Gastrocnemius medialis (tissue), 4 donors: Measurements from ENCODE around the gene NSMCE3. TPM values are rescaled to one million over a fixed set of nuclear protein-coding genes. Genes with fewer than 3 reads are reported as not detected.

Source experiments
- ATAC-seq, 2 donors: fragments of 150-250 bp; one replicate each; pipeline ENCODE4 v1.9.1; 2016
- DNase-seq, 2 donors: peaks; one replicate each; pipeline ENCODE4 v3.0.0-alpha.2; 2019
- H3K27ac ChIP-seq, 4 donors: fragments of 200-600 bp; sonication (generic); 1 replicate in 1 of 4; 2 replicates in 3 of 4; pipeline ENCODE4 v1.5.1; 2016 to 2018; ENCODE audit warnings: mild to moderate bottlenecking in 2 of 4, moderate library complexity in 1 of 4
- H3K27me3 ChIP-seq, 3 donors: fragments of 200-600 bp; sonication (generic) in 2 of 3; 1 replicate in 1 of 3; 2 replicates in 2 of 3; pipeline versions ENCODE4 v1.5.1 to v1.6.0; 2016 to 2019; ENCODE audit warnings: mild to moderate bottlenecking in 1 of 3, moderate library complexity in 1 of 3
- H3K36me3 ChIP-seq, 2 donors: fragments of 200-600 bp; sonication (generic) in 1 of 2; one replicate each; pipeline ENCODE4 v1.5.1; 2017 to 2018
- H3K4me1 ChIP-seq, 2 donors: fragments of 200-600 bp; sonication (generic) in 1 of 2; one replicate each; pipeline ENCODE4 v1.5.1; 2016 to 2017; ENCODE audit warnings: mild to moderate bottlenecking in 2 of 2
- H3K4me3 ChIP-seq, 4 donors: fragments of 200-600 bp; sonication (generic) in 3 of 4; 1 replicate in 1 of 4; 2 replicates in 3 of 4; pipeline ENCODE4 v1.5.1; 2016 to 2019; ENCODE audit warnings: mild to moderate bottlenecking in 2 of 4
- H3K9me3 ChIP-seq, 3 donors: fragments of 200-600 bp; sonication (generic) in 2 of 3; 1 replicate in 1 of 3; 2 replicates in 2 of 3; pipeline ENCODE4 v1.5.1; 2016 to 2019
- POLR2A ChIP-seq, 2 donors: fragments of 450-650 bp; IDR thresholded peaks; one replicate each; pipeline ENCODE4 v1.6.1; 2017; ENCODE audit warnings: antibody characterized with exemption in 2 of 2, mild to moderate bottlenecking in 2 of 2, moderate library complexity in 2 of 2
- in situ Hi-C, 4 donors: fragments of 200-750 bp; cut with MboI; loops; one replicate each; pipeline versions ENCODE4 v1.15.0 to v1.8.0; 2017; ENCODE audit warnings: low sequenced_read_pairs in 4 of 4
- intact Hi-C: fragments of 100-400 bp; cut with DNase I; formaldehyde crosslinking; loops from one replicate; pipeline ENCODE4 v1.15.1; 2023; ENCODE audit warnings: low total_unique reads
- total RNA-seq, 4 donors: library from RNA; depleted of rRNA; stranded (reverse); fragments of >200 nt; gene quantifications; one replicate each; pipeline versions ENCODE4 v1.1.0 to v1.2.3, GENCODE V29; 2016
- TF ChIP-seq, protein P1 (sequence below), 5 experiments: fragments of 450-650 bp in 3 of 5; fragments of 200-600 bp in 2 of 5; sonication (generic) in 2 of 5; IDR thresholded peaks in 4 of 5; conservative IDR thresholded peaks in 1 of 5; 1 replicate in 4 of 5; 2 replicates in 1 of 5; pipeline ENCODE4 v1.5.1; 2016 to 2019; ENCODE audit warnings: antibody characterized with exemption in 5 of 5, mild to moderate bottlenecking in 3 of 5, moderate library complexity in 3 of 5

NSMCE3 gene
- total RNA-seq = 1 to 10 TPM; 5.8 to 9.5 (median 6.7) TPM

DNA sequence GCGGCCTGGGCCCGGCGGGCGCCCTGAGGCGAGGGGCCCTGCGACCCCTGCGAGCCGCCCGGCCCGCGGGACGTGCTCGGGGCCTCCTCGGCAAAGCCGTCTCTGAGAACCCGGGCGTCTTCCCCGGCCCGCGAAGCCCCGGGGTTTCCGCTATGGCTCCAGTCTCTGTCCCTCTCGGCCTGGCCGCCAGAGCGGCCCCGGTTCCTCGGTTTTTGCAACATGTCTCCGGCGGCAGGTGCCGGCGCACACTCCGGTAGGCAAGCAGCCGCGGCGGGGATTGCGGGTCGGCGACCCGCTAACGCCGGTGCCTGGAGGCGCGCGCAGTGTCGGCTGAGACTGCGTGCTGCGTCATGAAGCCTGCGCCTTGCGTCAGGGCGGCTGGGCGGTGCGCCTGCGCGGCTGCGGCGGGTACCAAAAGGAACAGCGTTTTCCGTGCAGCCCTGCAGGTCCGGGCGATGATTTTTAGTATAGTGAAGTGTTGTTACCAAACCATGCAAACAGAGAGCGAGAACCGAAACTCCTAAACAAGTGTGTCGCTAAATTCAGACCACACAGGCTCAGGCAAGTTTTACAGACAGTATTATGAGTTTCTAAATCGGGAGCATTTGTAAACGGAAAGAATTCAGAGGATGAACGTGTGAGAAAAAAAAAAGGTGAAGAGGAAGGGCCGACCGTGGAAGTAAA is at the start of gene NSMCE3:
Gene NSMCE3 (minus strand): TSS at position 338 of the 684 bp plus-strand sequence. CDS start 117 bp downstream, at position 221.
- intact Hi-C loops = no loop called here

DNA sequence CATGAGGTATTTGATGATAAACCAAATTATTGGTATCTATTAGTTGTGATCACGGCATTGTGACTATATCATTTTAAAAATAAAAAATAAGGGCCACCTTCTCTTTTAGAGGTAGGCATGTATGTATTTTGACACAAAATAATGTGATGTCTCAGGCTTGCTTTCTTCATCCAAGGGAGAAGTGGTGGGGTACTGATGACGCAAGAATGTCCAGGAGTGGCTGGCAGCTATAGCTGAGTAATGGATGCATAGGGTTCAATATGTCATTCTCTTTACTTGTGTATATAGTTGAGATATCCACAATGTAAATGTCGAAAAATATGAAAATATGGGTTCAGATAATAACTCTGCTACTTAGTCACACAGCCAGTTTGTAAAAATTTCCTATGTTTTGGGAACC is 46.8 kb upstream of the NSMCE3 start:
- Histone ChIP-seq H3K27ac (no peak overlapping the region), H3K4me3 (no peak overlapping the region), H3K36me3 (no peaks in the 10 kb centered on the region), H3K9me3 (no peaks in the 10 kb centered on the region), H3K27me3 (no peaks in the 10 kb centered on the region), H3K4me1 (no peaks in the 10 kb centered on the region)
- TF ChIP-seq, protein P1, sequence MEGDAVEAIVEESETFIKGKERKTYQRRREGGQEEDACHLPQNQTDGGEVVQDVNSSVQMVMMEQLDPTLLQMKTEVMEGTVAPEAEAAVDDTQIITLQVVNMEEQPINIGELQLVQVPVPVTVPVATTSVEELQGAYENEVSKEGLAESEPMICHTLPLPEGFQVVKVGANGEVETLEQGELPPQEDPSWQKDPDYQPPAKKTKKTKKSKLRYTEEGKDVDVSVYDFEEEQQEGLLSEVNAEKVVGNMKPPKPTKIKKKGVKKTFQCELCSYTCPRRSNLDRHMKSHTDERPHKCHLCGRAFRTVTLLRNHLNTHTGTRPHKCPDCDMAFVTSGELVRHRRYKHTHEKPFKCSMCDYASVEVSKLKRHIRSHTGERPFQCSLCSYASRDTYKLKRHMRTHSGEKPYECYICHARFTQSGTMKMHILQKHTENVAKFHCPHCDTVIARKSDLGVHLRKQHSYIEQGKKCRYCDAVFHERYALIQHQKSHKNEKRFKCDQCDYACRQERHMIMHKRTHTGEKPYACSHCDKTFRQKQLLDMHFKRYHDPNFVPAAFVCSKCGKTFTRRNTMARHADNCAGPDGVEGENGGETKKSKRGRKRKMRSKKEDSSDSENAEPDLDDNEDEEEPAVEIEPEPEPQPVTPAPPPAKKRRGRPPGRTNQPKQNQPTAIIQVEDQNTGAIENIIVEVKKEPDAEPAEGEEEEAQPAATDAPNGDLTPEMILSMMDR (IDR thresholded peaks at IDR 0.05 in 4 of 5, conservative IDR thresholded peaks at IDR 0.05 in 1 of 5) = no peak
- no peak for TF ChIP-seq POLR2A (IDR thresholded peaks at IDR 0.05)
- intact Hi-C loops (no loop called here), in situ Hi-C loops (loop anchor here in 1 of 4 donors (25.0 kb wide), 1 partner anchor 96 kb away; no protein-coding TSS in a partner anchor)
- no peak for ATAC-seq
- DNase-seq = no peak

More for the DNA sequence above, at the start of gene NSMCE3:
- Histone ChIP-seq H3K4me1 (peaks cover 32 to 34% of the 10 kb centered on the region in 2 donors), H3K27ac (peak within 1 kb of the TSS; percentile 87 to 93 (median 92)), H3K4me3 (peak within 1 kb of the TSS; percentile 81 to 96 (median 84)), H3K36me3 (no peaks in the 10 kb centered on the region), H3K27me3 (no peaks in the 10 kb centered on the region), H3K9me3 (no peaks in the 10 kb centered on the region)
- in situ Hi-C loops = no loop called here
- TF ChIP-seq POLR2A (IDR thresholded peaks at IDR 0.05) = peak; percentile 87 to 88
- TF ChIP-seq, protein P1 (IDR thresholded peaks at IDR 0.05 in 4 of 5, conservative IDR thresholded peaks at IDR 0.05 in 1 of 5) = no peak
- ATAC-seq = peak; percentile 92
- DNase-seq = peak; percentile 73 to 82

DNA sequence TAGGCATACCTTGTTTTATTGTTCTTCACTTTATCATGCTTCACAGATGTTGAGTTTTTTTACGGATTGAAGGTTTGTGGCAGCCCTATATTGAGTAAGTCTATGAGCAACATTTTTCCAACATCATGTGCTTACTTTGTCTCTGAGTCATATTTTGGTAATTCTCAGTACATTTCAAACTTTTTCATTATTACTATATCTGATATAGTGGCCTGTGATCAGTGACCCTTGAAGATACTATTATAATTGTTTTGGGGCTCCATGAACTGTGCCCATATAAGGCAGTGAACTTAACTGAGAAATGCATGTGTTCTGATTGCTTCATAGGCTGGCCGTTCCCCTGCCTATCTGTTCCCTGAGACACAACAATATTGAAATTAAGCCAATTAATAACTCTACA is 42.8 kb upstream of the NSMCE3 start:
- Histone ChIP-seq H3K4me3 (no peak overlapping the region), H3K4me1 (no peaks in the 10 kb centered on the region), H3K36me3 (no peaks in the 10 kb centered on the region), H3K27me3 (no peaks in the 10 kb centered on the region), H3K9me3 (no peaks in the 10 kb centered on the region), H3K27ac (no peak overlapping the region)
- DNase-seq (no peak), ATAC-seq (no peak)
- intact Hi-C loops (no loop called here), in situ Hi-C loops (loop anchor here in 1 of 4 donors (25.0 kb wide), 1 partner anchor 100 kb away; no protein-coding TSS in a partner anchor)
- no peak for TF ChIP-seq POLR2A (IDR thresholded peaks at IDR 0.05)
- TF ChIP-seq, protein P1 (IDR thresholded peaks at IDR 0.05 in 4 of 5, conservative IDR thresholded peaks at IDR 0.05 in 1 of 5) = no peak

DNA sequence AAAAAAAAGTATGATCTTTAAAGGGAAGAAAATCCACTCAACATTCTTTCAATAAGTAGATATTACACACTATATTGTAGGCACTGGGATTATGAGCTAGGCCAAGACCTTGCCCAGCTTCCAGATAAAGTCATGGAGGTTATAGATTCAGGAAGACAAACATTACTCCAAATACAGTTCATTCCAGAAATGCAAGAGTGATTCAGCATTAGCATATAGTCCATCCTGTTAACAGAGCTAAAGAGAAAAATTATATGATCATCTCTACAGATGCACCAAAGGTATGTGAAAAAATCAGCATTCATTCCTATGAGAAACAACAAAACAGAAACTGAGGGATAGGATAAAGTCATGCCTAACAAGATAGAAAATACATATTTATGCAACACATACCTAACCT is 42.1 kb upstream of the NSMCE3 start:
- DNase-seq (no peak), ATAC-seq (no peak)
- H3K36me3 ChIP-seq = no peaks in the 10 kb centered on the region
- intact Hi-C loops = no loop called here
- in situ Hi-C loops = loop anchor here in 1 of 4 donors (25.0 kb wide), 1 partner anchor 101 kb away; no protein-coding TSS in a partner anchor
- TF ChIP-seq POLR2A (IDR thresholded peaks at IDR 0.05) = no peak
- TF ChIP-seq, protein P1 (IDR thresholded peaks at IDR 0.05 in 4 of 5, conservative IDR thresholded peaks at IDR 0.05 in 1 of 5) = no peak
- no peak overlapping the region for H3K4me3 ChIP-seq
- no peak overlapping the region for H3K27ac ChIP-seq
- no peaks in the 10 kb centered on the region for H3K4me1 ChIP-seq
- H3K9me3 ChIP-seq = no peaks in the 10 kb centered on the region
- no peaks in the 10 kb centered on the region for H3K27me3 ChIP-seq
